ENCODE data around the gene EMC9.

EMC9 gene

GRCh38 chr14:24178399-24179178 lies 37.2 kb upstream of the EMC9 start:
- Histone ChIP-seq H3K36me3 (replicated peaks; ENCODE audit: insufficient read depth, low read length) (no peaks in the 10 kb centered on the region), H3K27ac (ENCODE audit: low read length) (no peak overlapping the region)
- TF ChIP-seq CTCF (IDR thresholded peaks at IDR 0.05; ENCODE audit: low read length) (no peak), EZH2phosphoT487 (IDR thresholded peaks at IDR 0.05; ENCODE audit: low read length) (no peak), EZH2 (optimal IDR thresholded peaks at IDR 0.05; ENCODE audit: low read depth, low read length) (no peak)

GRCh38 chr14:24177891-24178290 lies 36.5 kb upstream of the EMC9 start:
- no peaks in the 10 kb centered on the region for H3K9me2 ChIP-seq (replicated peaks; ENCODE audit: insufficient read depth, low read length)
- no peaks in the 10 kb centered on the region for H3F3A ChIP-seq (ENCODE audit: insufficient read depth, low read length)
- no peak overlapping the region for H3K4me2 ChIP-seq (ENCODE audit: low read depth, low read length)
- H4K20me1 ChIP-seq (ENCODE audit: insufficient read depth, low read length), result no peaks in the 10 kb centered on the region
- no peaks in the 10 kb centered on the region for H3K36me3 ChIP-seq (replicated peaks; ENCODE audit: insufficient read depth, low read length)
- no peak overlapping the region for H2AFZ ChIP-seq (ENCODE audit: low read length)
- no peak for DNase-seq
- no peak overlapping the region for H3K9ac ChIP-seq (ENCODE audit: low read length)
- no peak overlapping the region for H3K4me3 ChIP-seq (ENCODE audit: low read length)
- no peaks in the 10 kb centered on the region for H3K9me3 ChIP-seq (replicated peaks; ENCODE audit: insufficient read depth, low read length)
- no peak for TF ChIP-seq CTCF (IDR thresholded peaks at IDR 0.05; ENCODE audit: low read length)
- TF ChIP-seq EZH2phosphoT487 (IDR thresholded peaks at IDR 0.05; ENCODE audit: low read length), result no peak
- no peak for TF ChIP-seq EZH2 (optimal IDR thresholded peaks at IDR 0.05; ENCODE audit: low read depth, low read length)
- H3K27me3 ChIP-seq (replicated peaks; ENCODE audit: insufficient read depth, low read length), result no peaks in the 10 kb centered on the region
- H3K4me1 ChIP-seq (ENCODE audit: low read length), result no peaks in the 10 kb centered on the region
- no peak overlapping the region for H3K27ac ChIP-seq (ENCODE audit: low read length)
- no peaks in the 10 kb centered on the region for H3K79me2 ChIP-seq (ENCODE audit: low read length)

More at GRCh38 chr14:24178399-24179178, 37.2 kb upstream of the EMC9 start:
- Histone ChIP-seq H3K4me1 (ENCODE audit: low read length) (no peaks in the 10 kb centered on the region), H3K9me3 (replicated peaks; ENCODE audit: insufficient read depth, low read length) (no peaks in the 10 kb centered on the region), H3F3A (ENCODE audit: insufficient read depth, low read length) (no peaks in the 10 kb centered on the region), H3K27me3 (replicated peaks; ENCODE audit: insufficient read depth, low read length) (no peaks in the 10 kb centered on the region), H3K9me2 (replicated peaks; ENCODE audit: insufficient read depth, low read length) (no peaks in the 10 kb centered on the region), H3K9ac (ENCODE audit: low read length) (no peak overlapping the region), H3K79me2 (ENCODE audit: low read length) (no peaks in the 10 kb centered on the region), H3K4me2 (ENCODE audit: low read depth, low read length) (no peak overlapping the region), H3K4me3 (ENCODE audit: low read length) (no peak overlapping the region), H2AFZ (ENCODE audit: low read length) (no peak overlapping the region), H4K20me1 (ENCODE audit: insufficient read depth, low read length) (no peaks in the 10 kb centered on the region)
- DNase-seq, result no peak

GRCh38 chr14:24177041-24177825 lies 35.8 kb upstream of the EMC9 start:
- H2AFZ ChIP-seq (ENCODE audit: low read length), result no peak overlapping the region
- H3K36me3 ChIP-seq (replicated peaks; ENCODE audit: insufficient read depth, low read length), result no peaks in the 10 kb centered on the region

More at GRCh38 chr14:24177041-24177825, 35.8 kb upstream of the EMC9 start:
- Histone ChIP-seq H3K4me2 (ENCODE audit: low read depth, low read length) (no peak overlapping the region), H3K4me3 (ENCODE audit: low read length) (no peak overlapping the region), H3K27ac (ENCODE audit: low read length) (no peak overlapping the region), H3F3A (ENCODE audit: insufficient read depth, low read length) (no peaks in the 10 kb centered on the region), H3K9me2 (replicated peaks; ENCODE audit: insufficient read depth, low read length) (no peaks in the 10 kb centered on the region), H3K9me3 (replicated peaks; ENCODE audit: insufficient read depth, low read length) (no peaks in the 10 kb centered on the region), H3K9ac (ENCODE audit: low read length) (no peak overlapping the region), H3K79me2 (ENCODE audit: low read length) (no peaks in the 10 kb centered on the region), H4K20me1 (ENCODE audit: insufficient read depth, low read length) (no peaks in the 10 kb centered on the region), H3K4me1 (ENCODE audit: low read length) (no peaks in the 10 kb centered on the region), H3K27me3 (replicated peaks; ENCODE audit: insufficient read depth, low read length) (no peaks in the 10 kb centered on the region)
- DNase-seq, result no peak
- TF ChIP-seq EZH2phosphoT487 (IDR thresholded peaks at IDR 0.05; ENCODE audit: low read length) (no peak), EZH2 (optimal IDR thresholded peaks at IDR 0.05; ENCODE audit: low read depth, low read length) (no peak), CTCF (IDR thresholded peaks at IDR 0.05; ENCODE audit: low read length) (no peak)
